HG03571 (cell line): ENCODE data around the gene SDK1.
"Not testable (repeated sequence)": the region's sequence is repeated elsewhere in the genome, so short reads cannot be mapped to it uniquely, and the experiment has no call there.

Source experiments
- ATAC-seq: cut with Tn5 transposase; IDR thresholded peaks from one replicate; pipeline ENCODE4 v1.9.1; 2021; ENCODE audit not compliant: unreplicated experiment

SDK1 gene

DNA sequence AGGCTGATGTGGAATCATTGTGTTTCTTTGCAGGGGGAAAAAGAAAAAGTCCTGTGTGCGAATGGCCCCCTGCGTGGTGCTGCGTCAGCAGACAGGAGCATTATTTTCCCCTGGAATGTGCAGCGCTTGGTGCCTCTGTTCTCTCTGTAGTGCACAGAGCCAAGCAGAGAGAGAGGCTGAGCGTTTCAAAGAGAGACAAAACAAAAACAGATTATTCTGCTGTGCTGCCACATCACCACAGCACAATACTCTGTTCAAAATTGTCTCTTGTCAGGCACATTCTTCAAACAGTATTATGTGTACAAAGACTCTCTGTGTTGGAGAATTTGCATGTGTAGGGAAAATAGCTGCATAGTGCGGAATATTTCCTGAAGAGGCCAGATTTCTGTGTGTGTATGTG, 609.0 kb downstream of the SDK1 start:
- no peak for ATAC-seq

DNA sequence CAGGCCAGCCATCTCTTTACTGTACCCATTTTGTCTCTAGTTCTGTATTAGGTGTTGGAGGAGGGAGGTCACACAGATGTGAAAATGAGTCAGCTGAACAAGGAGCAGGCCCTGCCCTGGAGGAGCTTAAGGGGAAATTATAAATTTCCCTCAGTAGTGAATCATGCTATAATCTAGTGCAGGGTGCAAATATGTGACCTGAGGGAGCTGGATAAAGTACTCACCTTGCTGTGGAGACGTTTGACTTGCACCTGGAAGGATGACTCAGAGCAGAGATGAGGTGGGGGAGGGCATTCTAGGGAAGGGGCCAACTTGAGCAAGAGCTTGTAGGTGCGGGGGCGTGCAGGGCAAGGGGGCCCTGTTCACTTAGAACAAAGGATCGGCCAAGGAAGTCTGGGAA, 610.6 kb downstream of the SDK1 start:
- ATAC-seq = no peak

DNA sequence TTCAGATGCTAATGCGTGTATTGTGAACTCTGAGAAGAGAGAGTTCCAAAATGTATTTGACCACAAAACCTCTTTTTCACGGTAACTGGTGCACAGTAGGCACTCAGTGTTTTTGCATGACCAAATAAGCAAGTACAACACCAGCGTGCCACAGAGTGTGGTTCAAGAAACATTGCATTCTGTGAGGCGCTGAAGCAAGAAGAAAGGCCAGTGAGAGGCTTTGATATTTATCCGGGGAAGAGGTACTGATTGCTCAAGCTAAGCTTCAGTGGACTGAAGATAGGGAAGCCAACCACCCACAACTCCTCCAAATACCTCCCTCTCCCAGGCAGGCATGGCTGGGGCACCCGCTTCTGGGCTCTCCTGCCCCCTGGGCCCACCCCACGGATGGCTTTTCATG, 611.2 kb downstream of the SDK1 start:
- ATAC-seq = no peak

DNA sequence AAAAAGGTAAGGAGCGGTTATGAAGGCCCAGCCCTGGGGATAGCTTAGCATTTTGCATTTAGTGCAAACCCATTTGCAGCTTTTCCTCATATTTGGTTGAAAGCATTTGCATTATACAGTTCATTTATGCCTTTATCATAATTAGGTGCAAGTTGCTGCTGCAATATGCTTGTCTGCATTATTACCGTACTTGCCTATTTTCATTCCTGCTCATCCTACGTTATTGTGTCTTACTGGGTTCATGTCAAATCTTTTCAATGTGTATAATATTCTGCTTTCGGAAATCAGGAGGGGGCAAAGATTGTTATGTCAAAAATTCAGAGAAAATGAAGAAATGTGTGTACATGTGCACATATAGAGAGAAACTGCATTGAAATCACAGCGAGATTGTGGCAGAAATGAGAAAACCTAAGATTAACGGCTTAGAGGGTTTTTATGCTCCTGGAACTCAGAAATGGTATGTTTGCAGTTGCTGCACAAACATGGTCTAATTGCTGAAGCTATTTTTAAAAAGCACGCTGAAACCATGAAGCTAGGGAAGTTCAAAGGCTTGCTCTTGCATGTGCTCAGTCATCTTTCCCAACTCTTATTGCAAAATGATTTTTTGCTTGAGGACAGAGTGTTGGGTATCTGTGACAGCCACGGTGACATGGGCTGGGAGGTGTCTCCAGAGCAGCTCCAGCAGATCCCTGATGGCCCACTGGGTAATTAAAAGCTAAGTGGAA, 613.2 kb downstream of the SDK1 start:
- ATAC-seq = no peak

DNA sequence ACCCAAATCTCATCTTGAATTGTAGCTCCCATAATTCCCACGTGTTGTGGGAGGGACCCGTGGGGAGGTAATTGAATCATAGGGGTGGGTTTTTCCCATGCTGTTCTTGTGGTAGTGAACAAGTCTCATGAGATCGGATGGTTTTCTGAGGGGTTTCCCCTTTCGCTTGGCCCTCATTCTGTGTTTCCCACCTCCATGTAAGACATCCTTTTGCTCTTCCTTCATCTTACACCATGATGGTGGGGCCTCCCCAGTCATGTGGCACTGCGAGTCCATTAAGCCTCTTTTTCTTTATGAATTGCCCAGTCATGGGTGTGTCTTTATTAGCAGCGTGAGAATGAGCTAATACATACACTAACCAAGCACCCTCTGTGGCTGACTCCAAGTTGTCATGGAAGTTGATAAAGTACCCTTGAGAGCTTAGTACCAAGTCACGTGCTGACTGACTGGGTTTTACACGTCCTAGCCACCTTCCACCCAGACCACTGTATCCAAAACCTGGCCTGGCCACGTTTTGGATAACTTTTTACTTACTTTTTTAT, 614.4 kb downstream of the SDK1 start:
- ATAC-seq = no peak

DNA sequence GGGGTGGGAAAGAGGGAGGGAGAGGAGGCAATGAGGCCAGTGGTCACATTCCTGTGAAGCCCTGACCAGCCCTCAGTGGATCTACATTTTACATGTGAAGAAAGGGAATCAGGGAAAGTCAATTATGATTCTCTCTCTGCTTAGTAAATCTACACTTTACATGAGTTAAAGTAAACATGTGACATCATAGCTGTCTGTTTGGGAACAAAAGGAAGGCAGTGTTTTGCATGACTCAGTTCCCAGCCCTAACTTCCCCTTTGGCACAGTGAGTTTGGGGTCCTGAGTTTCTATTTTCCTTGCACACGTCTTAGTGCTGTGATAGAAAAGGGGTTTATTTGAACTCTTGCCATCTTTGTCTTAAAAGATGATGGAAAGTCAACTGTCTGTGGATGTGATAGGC, 615.1 kb downstream of the SDK1 start:
- no peak for ATAC-seq

DNA sequence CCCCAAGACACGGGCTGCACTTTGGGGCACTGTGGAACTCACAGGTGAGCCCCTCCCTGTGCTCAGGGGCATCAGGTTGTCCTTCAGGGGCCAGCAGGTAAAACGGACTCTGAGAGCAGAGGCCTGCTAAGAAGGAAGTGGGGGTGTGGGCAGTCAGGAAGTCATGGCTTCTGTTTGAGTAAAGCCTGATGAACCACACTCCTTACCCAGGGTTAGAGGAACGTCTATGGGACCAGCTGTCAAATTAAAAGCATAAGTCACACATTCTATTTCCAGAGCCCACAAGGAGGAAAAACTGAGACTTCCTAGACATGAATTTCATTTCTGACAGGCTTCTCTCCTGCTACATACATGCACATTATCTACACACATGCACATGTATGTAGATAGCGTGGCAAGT, 616.4 kb downstream of the SDK1 start:
- ATAC-seq = no peak

DNA sequence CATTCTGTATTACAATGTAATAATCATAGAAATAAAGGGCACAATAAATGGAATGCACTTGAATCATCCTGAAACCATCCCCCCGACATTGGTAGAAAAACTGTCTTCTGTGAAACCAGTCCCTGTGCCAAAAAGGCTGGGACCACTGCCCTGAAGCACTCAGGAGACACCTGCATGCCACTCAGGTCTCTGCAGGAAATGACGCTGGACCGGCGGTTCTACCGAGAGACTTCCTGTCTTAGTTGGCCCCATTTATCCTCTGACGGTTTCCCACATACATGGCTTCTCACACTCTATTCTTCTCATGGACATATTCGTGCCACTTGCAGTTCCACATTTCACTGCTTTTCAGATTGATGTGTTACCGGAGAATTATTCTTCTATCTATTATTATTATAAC, 617.5 kb downstream of the SDK1 start:
- no peak for ATAC-seq

DNA sequence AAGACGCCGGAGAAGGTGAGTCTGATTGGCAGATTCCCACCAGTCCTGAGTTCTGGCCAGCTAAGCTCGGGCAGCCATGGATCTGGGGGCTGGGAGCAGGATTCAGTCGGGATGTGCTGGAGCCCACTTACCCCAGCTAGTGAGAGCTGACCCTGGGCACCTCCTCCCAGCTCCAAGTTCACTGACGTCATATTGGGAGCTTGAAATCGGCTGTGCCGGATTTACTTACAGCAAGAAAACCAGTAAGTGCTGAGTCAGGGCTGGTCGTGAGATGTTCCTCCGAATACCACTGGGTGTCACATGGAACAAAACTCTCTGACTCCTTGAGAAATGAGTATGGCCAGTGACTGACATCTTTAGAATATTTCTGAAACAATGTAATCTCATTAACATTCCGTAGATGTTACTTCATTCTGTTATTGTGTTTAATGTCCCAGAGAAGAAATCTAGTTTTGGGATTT, 621.2 kb downstream of the SDK1 start:
- ATAC-seq = no peak

DNA sequence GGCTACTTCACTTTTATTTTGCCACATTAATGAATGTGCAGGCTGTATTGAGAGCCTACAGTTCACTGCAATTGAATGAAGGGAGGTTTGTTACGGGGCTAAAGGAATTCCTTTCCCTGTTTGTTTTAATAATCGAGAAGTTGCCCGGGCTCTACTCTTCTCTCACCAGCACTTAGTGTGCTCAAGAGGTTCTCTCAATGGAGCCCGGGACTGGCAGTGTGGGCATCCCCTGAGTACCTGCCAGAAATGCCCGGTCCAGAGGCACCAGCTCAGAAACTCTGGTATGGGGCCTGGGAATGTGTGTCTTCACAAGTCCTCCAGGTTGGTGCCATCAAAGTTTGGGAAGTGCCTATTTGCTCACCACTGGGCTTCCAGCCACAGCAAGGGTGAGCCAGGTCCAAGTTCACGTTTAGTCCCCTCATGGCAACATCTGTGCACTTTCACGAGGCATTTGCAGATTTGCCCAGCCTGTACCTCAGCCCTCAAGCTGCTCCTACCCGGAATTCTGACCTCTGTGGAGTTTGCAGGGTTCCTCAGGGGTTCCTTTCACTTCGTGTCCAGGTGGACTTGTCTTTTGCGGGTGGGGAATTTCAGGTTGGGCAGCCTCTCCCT, 622.4 kb downstream of the SDK1 start:
- ATAC-seq = no peak

DNA sequence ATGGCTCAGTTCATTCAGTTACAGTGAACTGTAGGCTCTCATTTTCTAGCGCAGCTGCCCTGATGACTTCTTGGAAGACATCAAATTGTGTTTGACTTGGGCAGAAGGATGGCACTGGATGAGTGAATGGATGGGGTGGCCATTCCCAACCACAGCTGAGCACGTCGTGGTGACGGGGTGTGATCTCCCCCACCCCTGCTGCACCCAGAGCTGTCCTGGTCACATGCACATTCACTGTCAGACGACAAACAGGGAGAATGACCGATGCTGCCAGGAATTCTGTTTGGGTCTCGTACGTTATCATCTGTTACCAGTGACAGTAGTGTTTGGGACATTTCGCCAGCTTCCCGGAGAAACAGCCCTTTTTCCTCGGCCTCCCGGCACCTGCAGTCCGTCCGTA, 623.2 kb downstream of the SDK1 start:
- no peak for ATAC-seq

DNA sequence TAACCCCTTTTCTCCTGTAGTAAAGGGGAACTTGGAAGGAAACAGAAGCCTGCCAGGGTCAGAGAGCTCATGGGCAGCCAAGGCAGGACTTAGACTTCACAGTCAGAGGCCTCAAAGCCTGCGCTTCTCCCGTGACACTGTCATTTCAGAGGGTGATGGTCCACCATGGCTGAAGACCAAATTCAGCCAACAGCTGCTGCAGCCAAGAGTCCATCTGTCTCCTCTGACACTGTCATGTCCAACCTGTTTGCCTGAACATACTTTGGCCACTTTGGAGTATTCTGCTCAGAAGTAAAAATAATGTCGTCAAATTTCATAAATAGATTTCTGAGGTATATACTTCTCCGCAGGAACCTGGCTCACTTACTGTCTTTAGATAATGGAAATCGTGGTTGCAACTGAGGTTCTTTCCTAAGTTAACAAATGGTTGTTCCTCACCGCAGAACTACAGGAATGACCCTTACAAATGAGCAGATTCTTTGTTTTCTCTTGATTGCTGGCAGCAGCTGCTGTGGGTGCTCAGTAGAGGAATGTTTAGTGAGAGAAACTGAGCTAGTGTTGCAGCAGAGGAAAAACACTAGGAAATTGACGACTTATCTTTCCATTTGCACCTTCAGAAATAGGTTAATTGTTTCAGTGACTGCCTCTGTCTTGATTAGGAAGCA, 626.5 kb downstream of the SDK1 start:
- ATAC-seq = no peak

DNA sequence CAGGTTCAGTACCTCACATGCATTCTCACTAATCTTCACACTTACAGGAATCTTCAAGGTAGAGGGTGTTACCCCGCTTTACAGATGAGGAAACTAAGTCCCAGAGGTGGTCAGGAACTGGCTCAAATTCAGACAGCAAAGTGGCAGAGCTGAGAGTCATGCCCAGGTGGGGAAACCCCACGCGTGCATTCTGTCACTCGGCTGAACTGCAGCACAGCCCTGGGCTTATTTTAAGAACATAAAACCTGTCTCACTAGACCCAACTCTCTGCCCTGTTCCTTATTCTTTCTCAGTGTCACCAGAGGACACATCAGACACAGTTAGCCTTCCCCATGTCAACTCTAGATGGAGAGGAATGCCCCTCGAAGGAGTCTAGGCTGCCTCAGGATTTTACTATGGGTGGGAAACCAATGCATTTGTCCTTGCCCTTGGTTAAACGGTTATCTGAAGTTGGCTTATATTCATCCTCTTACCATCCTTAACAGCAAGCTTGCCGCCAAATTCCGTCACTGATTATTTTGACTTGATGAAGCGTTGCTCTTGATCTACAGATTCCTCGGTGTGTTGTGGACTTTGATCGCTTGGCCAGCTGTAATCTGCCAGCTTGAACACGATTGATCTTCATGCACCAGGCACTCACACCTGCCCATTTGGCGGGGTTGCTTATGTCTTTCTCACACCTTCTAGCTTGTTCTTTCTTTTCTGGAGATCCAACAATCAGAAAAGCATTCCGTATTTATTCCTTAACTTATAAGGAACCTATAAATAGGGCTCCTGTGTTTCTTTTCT, 627.9 kb downstream of the SDK1 start:
- no peak for ATAC-seq

DNA sequence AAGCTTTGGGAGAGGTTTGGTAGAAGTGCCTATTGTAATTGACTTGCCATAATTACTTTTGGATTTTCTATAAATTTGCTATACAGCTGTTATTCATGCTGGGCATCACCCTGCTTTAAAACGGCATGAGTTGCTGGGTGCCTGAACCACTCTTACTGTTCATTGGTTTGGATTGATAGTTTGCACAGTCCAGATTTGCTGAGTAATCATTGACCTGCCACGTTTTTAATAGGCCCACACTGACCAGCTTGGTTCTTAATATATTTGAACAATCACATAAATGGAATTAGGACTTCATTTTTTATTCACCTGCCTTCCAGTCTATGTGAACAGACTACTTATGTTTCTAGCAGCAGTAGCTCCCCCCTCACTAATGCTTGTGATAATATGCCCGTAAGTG, 630.8 kb downstream of the SDK1 start:
- no peak for ATAC-seq

DNA sequence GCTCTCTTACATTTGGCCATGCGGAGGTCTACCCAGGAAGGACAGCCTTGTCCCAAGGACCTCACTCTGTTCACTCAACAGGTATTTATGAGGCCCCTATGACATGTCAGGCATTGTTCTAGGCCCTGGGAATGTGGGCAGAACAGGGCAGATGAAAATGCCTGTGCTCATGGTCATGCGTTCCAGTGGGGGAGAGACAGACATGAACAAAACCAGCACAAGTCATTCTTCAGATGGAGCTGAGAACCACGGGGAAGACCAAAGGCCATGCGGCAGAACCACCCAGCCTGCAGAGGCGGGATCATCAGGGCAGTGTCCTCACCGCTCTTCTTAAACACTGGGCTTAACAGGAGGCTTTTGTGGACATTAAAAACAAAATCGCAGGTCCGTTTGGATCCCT, 636.1 kb downstream of the SDK1 start:
- ATAC-seq = no peak

DNA sequence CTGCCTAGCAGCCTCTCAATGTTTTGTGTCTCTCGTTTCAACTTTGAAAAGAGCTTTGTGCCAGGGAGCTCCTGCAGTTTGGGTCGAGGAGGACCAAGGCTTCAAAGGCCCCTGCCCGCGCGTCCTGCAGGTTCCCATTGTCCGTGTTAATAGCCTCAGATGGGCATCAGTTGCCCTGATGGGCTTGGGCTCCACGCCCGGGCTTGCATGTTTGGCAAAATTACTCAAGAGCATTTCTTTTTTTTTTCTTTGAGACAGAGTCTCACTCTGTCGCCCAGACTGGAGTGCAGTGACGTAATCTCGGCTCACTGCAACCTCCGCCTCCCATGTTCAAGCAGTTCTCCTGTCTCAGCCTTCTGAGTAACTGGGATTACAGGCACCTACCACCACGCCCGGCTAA, 636.6 kb downstream of the SDK1 start:
- ATAC-seq = no peak

DNA sequence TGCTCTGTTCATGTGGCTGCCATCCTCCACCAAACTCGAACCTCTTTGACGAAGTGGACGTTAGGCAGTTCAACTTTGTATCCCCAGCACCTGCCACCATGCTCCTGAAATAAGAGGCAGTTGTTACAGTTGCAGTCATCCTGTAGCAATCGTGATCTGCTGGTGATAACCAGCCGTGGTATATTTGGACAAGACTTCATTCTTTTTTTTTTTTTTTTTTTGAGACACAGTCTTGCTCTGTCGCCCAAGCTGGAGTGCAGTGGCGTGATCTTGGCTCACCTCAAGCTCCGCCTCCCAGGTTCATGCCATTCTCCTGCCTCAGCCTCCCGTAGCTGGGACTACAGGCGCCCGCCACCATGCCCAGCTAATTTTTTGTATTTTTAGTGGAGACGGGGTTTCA, 640.7 kb downstream of the SDK1 start:
- not testable (repeated sequence) for ATAC-seq

DNA sequence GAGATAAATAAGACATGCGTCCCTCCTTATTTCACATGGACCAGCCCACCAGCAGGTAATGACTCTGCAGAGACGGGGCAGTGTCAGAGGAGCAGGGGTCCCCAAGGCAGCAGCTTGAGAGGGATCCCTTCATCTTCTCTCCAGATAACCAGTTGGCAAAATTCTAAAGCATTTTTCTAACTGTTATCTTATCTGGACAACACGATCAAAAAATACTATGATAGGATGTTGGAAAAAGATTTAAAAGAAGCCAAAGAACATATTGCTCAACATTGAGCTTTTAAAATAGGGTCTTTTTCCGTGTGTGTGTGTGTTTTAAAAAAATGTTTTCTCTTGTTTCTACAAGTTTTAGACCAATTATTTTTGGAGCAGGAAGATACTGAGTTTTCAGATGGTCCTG, 641.2 kb downstream of the SDK1 start:
- ATAC-seq = no peak

DNA sequence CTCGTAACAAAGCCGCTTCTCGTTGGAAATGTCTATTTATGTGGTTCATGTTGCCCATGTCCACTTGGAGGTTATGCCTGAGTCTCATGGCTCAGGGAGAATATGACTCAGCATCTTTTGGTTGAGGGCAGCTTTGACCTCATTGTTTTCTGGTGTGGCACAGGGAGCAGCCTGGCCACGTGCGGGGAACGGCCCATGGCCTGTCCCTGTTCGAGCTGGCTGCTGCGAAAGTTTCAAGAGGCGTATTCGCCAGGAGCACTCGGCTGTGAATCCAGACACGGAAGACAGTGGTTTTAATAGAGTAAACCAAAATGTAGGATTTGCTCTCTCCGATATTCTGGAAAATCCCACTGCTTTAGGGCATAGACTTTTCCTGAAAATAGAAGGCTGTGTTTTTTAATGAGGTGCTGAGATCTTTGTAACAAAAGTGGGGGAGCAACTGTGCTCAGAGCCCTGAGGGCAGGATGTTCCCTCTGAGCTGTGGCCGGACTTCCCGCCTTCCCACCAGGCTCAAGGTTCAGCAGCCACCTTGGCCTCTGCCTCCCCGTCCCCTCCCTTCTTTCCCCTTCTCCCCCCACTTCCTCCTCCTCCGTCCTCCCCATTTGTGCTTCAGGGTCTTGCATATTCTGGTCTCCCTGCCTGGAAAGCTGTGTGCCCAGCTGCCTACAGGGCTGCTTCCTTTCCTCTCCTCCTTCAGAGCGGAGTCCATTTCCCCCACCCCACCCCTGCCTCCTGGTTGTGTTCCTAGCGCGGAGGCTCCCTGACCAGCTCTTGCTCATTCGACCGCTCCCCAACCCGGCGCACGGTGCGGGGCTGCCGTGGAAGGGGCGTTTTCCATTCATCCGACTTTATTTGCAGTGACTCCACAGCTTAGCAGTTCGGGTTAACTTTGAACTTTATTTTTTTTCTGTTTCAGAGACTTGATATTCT, 642.0 kb downstream of the SDK1 start:
- ATAC-seq = no peak

DNA sequence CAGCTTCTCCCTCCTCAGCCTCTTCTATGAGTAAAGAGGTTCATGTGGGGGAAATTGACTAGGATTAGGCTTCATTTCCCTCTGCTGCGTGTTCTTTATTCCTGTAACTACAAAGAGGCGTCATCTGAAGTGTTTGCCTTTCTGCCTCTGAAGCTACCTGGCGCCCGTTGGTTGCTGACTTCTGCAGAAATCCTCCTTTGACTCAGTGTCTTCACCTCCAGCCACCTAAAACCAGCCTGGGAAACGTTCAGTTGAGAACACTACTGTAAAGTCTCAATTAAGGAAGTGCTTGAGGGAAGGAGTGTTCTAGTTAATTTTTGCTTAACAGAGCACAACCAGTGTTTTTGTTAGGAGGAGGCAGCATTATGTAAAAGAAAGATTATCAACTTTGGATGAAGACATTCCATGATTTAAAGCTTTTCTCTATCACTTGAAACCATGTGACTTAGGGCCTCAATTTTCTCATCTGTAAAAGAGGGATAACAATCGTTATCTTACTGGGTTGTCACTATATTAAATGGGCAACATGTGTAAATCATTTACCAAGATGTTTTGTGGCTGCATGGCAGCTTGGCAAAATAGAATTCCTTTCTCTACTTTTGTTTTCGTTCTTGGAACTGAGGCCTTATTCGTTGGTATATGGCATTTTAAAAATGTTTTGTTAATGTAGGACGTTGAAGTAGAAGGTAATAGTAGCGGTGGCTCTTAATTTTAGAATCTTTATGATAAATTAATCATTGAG, 642.9 kb downstream of the SDK1 start:
- ATAC-seq = no peak
